ENCODE data around the gene RASGEF1B. TPM values are rescaled to one million over a fixed set of nuclear protein-coding genes. Genes with fewer than 3 reads are reported as not detected.
A peak's percentile ranks its signal among the peaks of the same experiment; 100 is the strongest.

Gene RASGEF1B
- total and polyA plus RNA-seq, 2 experiments from 2014 or later, result 2.9 to 4.6 TPM

- Histone ChIP-seq H3K27me3 (no peaks in the 10 kb centered on the region), H3K36me3 (no peaks in the 10 kb centered on the region), H3K9me3 (ENCODE audit: low read depth) (no peaks in the 10 kb centered on the region), H3K4me3 (no peak overlapping the region), H3K27ac (no peak overlapping the region), H3K4me1 (ENCODE audit: low read depth) (no peaks in the 10 kb centered on the region)
- TF ChIP-seq CTCF (IDR thresholded peaks at IDR 0.05; ENCODE audit: low read depth, low read length), result no peak
- no peak for DNase-seq (ENCODE audit: low read depth in 1 of 2, low spot score in 1 of 2)
Measured at GRCh38 chr4:81389720-81390119, 82.0 kb downstream of the RASGEF1B start.

- TF ChIP-seq CTCF (IDR thresholded peaks at IDR 0.05; ENCODE audit: low read depth, low read length), result no peak
- Histone ChIP-seq H3K4me1 (ENCODE audit: low read depth) (peaks cover 21% of the 10 kb centered on the region), H3K9me3 (ENCODE audit: low read depth) (no peaks in the 10 kb centered on the region), H3K36me3 (no peaks in the 10 kb centered on the region), H3K4me3 (no peak overlapping the region), H3K27ac (peak overlapping the region; percentile 83), H3K27me3 (no peaks in the 10 kb centered on the region)
- DNase-seq (ENCODE audit: low read depth in 1 of 2, low spot score in 1 of 2), result no peak
Measured at GRCh38 chr4:81380437-81380836, 91.3 kb downstream of the RASGEF1B start.

GRCh38 chr4:81378386-81378785 is 93.3 kb downstream of the RASGEF1B start:
- no peak for DNase-seq (ENCODE audit: low read depth in 1 of 2, low spot score in 1 of 2)
- TF ChIP-seq CTCF (IDR thresholded peaks at IDR 0.05; ENCODE audit: low read depth, low read length), result no peak
- no peak overlapping the region for H3K4me3 ChIP-seq
- H3K27ac ChIP-seq, result no peak overlapping the region
- H3K4me1 ChIP-seq (ENCODE audit: low read depth), result peaks cover 21% of the 10 kb centered on the region
- no peaks in the 10 kb centered on the region for H3K9me3 ChIP-seq (ENCODE audit: low read depth)
- H3K36me3 ChIP-seq, result no peaks in the 10 kb centered on the region
- H3K27me3 ChIP-seq, result no peaks in the 10 kb centered on the region

- H3K4me1 ChIP-seq (ENCODE audit: low read depth), result peaks cover 21% of the 10 kb centered on the region
- no peak overlapping the region for H3K4me3 ChIP-seq
- no peak overlapping the region for H3K27ac ChIP-seq
- no peaks in the 10 kb centered on the region for H3K27me3 ChIP-seq
- no peak for DNase-seq (ENCODE audit: low read depth in 1 of 2, low spot score in 1 of 2)
- no peaks in the 10 kb centered on the region for H3K9me3 ChIP-seq (ENCODE audit: low read depth)
- H3K36me3 ChIP-seq, result no peaks in the 10 kb centered on the region
- no peak for TF ChIP-seq CTCF (IDR thresholded peaks at IDR 0.05; ENCODE audit: low read depth, low read length)
Measured at GRCh38 chr4:81377191-81377590, 94.5 kb downstream of the RASGEF1B start.

- Histone ChIP-seq H3K27ac (no peak overlapping the region), H3K9me3 (ENCODE audit: low read depth) (no peaks in the 10 kb centered on the region), H3K4me3 (no peak overlapping the region), H3K4me1 (ENCODE audit: low read depth) (peaks cover 21% of the 10 kb centered on the region), H3K27me3 (no peaks in the 10 kb centered on the region), H3K36me3 (no peaks in the 10 kb centered on the region)
- no peak for TF ChIP-seq CTCF (IDR thresholded peaks at IDR 0.05; ENCODE audit: low read depth, low read length)
- DNase-seq (ENCODE audit: low read depth in 1 of 2, low spot score in 1 of 2), result no peak
Measured at GRCh38 chr4:81376720-81377119, 95.0 kb downstream of the RASGEF1B start.

All from cardiac muscle cell (in vitro differentiated cells and primary cell).